Stimulated activated effector memory CD8-positive, alpha-beta T cell treated with anti-CD3 and anti-CD28 coated beads, Interleukin-12 subunit alpha, Interleukin-12 subunit beta, amount 100 ng/mL, for 72 hours (primary cell): Measurements from ENCODE around the gene LDLR.
A peak's percentile ranks its signal among the peaks of the same experiment; 100 is the strongest.
"Not testable (repeated sequence)": the region's sequence is repeated elsewhere in the genome, so short reads cannot be mapped to it uniquely, and the experiment has no call there.

Source experiments
- ATAC-seq: fragments of 150-1000 bp; cut with Tn5 transposase; 2 replicates; pipeline ENCODE4 v1.10.0; 2021
- DNase-seq, 2 donors: peaks; one replicate each; pipeline ENCODE4 v3.0.0; 2021 to 2022; ENCODE audit warnings: low spot score in 2 of 2
- H3K27ac Mint-ChIP-seq: one replicate; pipeline ENCODE4 v1.8.0; 2022; ENCODE audit warnings: mild to moderate bottlenecking, mixed read lengths
- H3K36me3 Mint-ChIP-seq: one replicate; pipeline ENCODE4 v1.8.0; 2022; ENCODE audit warnings: mild to moderate bottlenecking, mixed read lengths
- H3K4me1 Mint-ChIP-seq: one replicate; pipeline ENCODE4 v1.8.0; 2022; ENCODE audit warnings: mixed read lengths
- H3K4me3 Mint-ChIP-seq: one replicate; pipeline ENCODE4 v1.8.0; 2022; ENCODE audit warnings: mild to moderate bottlenecking, mixed read lengths
- H3K9me3 Mint-ChIP-seq: one replicate; pipeline ENCODE4 v1.8.0; 2022; ENCODE audit warnings: mixed read lengths

The LDLR gene

DNA sequence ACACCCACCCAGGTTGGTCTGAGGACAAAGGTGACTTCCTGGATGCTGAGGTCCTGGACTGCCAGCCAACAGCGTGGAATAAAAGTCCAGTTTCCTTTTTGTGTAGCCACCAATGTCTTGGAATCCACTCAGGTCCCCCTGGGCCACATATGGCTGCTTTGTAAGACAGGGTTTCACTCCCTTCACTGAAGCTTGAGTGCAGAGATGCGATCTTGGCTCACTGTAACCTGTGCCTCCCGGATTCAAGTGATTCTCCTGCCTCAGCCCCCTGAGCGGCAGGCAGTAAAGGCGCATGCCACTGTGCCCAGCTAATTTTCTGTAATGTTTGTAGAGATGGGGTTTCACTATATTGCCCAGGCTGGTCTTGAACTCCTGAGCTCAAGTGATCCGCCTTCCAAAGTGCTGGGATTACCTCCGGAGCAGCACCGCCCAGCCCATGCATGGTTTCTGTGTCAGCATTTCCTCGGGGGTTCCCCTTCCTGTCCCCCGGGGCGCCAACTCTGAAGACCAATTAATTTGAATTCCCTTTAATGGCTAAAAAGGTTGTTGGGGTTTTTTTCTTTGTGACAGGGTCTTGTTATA lies 90.5 kb downstream of the LDLR start:
- Mint-ChIP-seq H3K9me3 (no peaks in the 10 kb centered on the region), H3K4me3 (peak overlapping the region; percentile 24), H3K27ac (peak overlapping the region; percentile 10), H3K4me1 (peaks cover 17% of the 10 kb centered on the region), H3K36me3 (no peaks in the 10 kb centered on the region)
- DNase-seq (no peak), ATAC-seq (peak; percentile 63)

DNA sequence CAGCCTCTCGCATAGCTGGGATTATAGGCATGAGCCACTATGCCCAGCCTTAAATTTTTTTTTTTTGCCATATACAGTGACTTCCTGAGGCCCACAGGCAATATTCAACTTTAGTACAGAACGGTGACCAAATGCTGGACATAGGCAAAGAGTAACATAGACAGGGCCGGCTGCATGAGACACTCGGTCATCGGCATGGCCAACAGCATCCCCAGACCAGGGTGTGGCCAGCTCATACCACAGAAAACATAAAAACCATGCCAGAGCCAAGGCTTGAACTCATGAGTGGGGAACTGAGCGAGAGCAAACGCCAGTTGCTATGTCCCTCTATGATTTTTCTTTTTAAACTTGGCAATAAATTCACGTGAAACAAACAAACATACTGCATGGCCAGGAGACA lies 91.1 kb downstream of the LDLR start:
- peak overlapping the region; percentile 24 for H3K4me3 Mint-ChIP-seq
- H3K4me1 Mint-ChIP-seq = peaks cover 17% of the 10 kb centered on the region
- H3K27ac Mint-ChIP-seq = no peak overlapping the region
- ATAC-seq (no peak), DNase-seq (no peak)
- H3K9me3 Mint-ChIP-seq = no peaks in the 10 kb centered on the region
- H3K36me3 Mint-ChIP-seq = no peaks in the 10 kb centered on the region

DNA sequence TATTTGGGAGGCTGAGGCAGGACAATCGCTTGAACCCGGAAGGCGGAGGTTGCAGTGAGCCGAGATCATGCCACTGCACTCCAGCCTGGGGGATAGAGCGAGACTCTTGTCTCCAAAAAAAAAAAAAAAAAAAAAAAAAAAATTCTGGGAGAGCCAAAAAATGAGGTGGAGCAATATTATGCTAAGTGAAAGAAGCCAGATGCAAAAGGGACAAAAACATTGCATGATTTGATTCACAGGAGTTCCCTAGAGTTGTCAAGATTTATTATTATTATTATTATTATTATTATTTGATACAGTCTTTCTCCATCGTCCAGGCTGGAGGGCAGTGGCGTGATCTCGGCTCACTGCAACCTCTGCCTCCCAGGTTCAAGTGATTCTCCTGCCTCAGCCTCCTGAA lies 91.7 kb downstream of the LDLR start:
- H3K27ac Mint-ChIP-seq, H3K36me3 Mint-ChIP-seq, H3K9me3 Mint-ChIP-seq, H3K4me3 Mint-ChIP-seq, ATAC-seq, DNase-seq: not testable (repeated sequence)
- peaks cover 17% of the 10 kb centered on the region for H3K4me1 Mint-ChIP-seq

DNA sequence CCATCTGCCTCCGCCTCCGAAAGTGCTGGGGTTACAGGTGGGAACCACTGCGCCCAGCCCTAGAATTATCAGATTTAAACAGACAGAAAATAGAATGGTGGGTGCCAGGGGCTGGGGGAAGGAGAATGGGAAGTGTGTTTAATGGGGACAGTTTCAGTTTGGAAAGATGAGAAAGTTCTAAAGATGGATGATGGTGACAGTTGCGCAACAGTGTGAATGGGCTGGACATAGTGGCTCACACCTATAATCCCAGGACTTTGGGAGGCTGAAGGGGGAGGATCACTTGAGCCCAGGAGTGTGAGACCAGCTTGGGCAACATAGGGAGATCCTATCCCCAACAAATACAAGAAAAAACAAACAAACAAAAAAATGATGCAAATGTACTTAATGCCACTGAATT lies 92.2 kb downstream of the LDLR start:
- DNase-seq = no peak
- H3K4me1 Mint-ChIP-seq = peaks cover 17% of the 10 kb centered on the region
- ATAC-seq = no peak
- no peaks in the 10 kb centered on the region for H3K36me3 Mint-ChIP-seq
- H3K27ac Mint-ChIP-seq = no peak overlapping the region
- H3K9me3 Mint-ChIP-seq = no peaks in the 10 kb centered on the region
- H3K4me3 Mint-ChIP-seq = no peak overlapping the region
